HG03045 (cell line): Measurements from ENCODE around the gene POTEH.
"Not testable (repeated sequence)": the region's sequence is repeated elsewhere in the genome, so short reads cannot be mapped to it uniquely, and the experiment has no call there.

ENCODE experiments used
- ATAC-seq: cut with Tn5 transposase; IDR thresholded peaks from one replicate; pipeline ENCODE4 v1.9.1; 2021; ENCODE audit warnings: mild to moderate bottlenecking, moderate library complexity; ENCODE audit not compliant: unreplicated experiment

Gene POTEH

DNA sequence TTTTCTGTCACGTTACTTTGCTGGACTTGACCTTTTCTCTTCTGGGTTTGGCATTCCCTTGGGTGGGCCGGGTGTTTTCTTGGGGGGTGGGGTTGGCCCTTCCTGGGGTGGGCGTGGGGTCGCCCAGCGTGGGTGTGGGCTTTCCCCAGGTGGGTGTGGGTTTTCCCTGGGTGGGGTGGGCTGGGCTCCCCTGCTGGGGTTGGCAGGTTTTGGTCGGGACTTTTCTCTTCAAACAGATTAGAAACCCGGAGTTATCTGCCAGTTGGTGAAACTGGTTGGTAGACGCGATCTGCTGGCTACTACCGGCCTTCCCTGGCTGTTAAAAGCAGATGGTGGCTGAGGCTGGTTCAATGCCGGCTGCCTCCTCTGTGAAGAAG lies at the start of gene POTEH:
Gene POTEH, plus strand, starts transcription at position 278 of the 377 bp plus-strand sequence. Its CDS starts 52 bp downstream, at position 330.
- ATAC-seq: not testable (repeated sequence)

DNA sequence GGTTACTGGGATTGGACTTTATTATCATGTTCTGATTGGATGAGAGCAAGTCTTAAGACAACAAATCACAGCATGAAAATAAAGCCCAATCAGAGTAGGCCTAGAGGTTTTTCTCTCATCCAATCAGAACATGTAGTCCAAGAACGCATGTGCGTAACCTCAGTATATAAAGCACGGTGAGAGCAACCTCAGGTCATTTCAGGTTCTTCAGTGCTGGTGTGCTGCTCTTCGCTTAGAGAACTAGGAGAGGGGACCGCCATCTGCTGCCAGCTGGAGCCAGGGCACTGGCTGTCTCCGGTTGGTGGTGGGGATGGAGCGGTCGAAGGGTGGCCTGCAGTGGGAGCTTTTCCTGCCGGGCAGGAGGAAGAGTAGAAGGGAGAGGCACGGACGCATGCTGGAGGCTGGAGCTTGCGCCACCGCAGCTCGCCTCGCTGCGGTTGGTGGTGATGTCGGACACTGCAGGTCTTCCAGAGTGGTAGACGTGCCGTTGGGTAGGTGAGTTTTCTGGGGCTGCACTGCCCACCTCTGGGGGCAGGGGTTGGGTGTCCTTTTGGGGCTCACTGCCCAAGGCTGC lies 47.5 kb upstream of the POTEH start:
- ATAC-seq: not testable (repeated sequence)

GRCh38 chr22:15651954-15652353 lies 37.9 kb upstream of the POTEH start:
- ATAC-seq: not testable (repeated sequence)

DNA sequence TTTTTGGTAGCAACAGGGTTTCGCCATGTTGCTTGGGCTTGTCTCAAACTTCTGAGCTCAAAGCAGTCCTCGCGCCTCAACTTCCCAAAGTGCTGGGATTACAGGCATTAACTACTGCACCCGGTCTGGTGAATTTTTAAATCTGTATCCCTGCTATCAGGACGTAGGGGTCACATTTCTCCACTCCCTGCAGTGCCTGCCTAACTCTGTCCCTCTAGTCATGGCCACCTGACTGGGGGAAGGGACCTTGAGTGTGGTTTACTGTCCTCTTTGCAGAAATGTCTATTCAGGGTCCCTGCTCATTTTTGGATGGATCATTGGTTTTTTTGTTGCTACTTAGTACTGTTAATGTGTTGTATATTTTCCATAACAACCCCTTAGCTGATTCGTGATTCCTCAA lies 37.1 kb upstream of the POTEH start:
- ATAC-seq: not testable (repeated sequence)

DNA sequence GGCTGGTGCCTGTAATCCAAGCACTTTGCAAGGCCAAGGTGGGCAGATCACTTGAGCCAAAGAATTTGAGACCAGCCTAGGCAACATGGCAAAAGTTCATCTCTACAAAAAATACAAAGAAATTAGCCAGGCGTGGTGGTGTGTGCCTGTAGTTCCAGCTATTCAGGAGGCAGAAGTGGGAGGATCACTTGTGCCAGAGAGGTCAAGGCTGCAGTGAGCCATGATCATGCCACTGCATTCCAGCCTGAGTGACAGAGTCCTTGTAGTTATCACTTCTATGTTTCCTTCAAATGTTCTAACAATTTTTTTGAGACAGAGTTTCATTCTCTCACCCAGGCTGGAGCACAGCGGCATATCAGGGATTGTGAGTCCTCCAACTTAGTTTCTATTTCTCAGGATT lies 36.6 kb upstream of the POTEH start:
- not testable (repeated sequence) for ATAC-seq

DNA sequence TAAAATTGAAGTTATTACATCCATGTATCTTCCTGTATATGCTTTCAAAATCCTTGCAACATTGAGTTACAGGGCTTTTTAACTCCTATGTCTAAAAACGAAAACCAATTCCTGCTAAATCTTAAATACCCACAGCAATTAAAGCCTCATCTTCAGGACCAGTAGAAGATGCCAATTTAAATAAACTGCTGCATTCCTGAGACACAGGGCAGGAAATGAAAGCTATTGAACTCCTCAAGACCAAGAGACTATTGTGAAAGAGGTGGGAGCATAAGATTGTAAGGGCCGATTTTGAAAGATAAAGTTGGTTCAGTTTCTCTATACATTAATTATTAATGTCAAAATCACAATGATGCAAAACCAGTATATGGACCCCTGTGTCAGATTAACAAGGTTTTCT lies 28.7 kb upstream of the POTEH start:
- ATAC-seq: not testable (repeated sequence)

DNA sequence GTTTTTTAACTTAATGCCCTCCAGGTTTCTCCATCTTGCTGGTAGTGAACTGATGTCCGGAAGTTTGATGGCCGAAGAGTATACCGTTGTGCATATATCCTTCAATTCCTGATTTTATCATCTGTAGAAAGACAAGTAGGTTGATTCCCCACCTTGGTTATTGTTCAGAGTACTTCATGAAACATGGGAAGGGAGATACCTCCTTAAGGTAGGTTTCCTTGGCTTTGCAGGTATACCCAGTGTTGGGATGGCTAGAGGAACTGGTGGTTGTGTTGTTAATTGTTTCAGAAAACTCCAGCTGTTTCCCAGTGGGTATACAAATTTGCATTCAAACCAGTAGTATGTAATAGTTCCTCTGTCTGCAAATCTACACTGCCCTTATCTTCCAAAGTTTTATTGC lies 25.1 kb upstream of the POTEH start:
- ATAC-seq: not testable (repeated sequence)

- not testable (repeated sequence) for ATAC-seq
Observed at GRCh38 chr22:15665478-15665877, 24.3 kb upstream of the POTEH start.

DNA sequence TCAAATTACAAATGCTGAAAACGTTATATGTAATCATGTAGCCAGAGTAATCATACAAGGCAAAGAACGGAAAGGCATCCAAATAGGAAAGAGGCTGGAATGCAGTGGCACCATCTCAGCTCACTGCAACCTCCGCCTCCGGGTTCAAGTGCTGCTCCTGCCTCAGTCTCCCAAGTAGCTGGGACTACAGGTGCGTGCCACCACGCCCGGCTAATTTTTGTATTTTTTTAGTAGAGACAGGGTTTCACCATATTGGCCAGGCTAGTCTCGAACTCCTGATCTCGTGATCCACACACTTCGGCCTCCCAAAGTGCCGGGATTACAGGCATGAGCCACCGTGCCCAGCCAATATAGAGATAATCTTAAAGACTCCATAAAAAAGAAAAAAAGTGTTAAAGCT lies 20.4 kb upstream of the POTEH start:
- not testable (repeated sequence) for ATAC-seq

GRCh38 chr22:15679702-15680101 lies 10.1 kb upstream of the POTEH start:
- ATAC-seq: not testable (repeated sequence)

- ATAC-seq: not testable (repeated sequence)
Observed at GRCh38 chr22:15684115-15684514, 5.7 kb upstream of the POTEH start.

GRCh38 chr22:15684695-15685094 lies 5.1 kb upstream of the POTEH start:
- not testable (repeated sequence) for ATAC-seq

- not testable (repeated sequence) for ATAC-seq
Observed at GRCh38 chr22:15685641-15686040, 4.2 kb upstream of the POTEH start.

GRCh38 chr22:15687086-15687485 lies 2.7 kb upstream of the POTEH start:
- not testable (repeated sequence) for ATAC-seq

DNA sequence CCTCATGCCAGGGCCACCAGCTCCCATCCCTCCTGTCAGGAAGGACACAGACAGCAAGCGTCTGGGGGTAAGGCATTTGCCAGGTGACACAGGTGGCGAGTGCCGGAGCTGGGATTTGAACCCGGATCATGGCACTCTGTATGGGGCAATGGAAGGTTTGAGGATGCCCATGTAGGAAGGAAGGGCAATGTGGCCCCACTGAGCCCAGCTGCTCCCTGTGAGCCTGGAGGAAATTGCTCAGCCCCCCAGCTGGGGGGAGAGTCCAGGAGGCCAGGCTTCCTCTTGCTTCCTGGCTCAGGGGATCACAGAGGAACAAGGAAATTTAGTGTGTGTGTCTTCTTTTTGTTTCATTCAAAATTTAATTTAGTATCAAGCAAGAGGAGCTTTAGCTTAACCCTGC lies 2.1 kb upstream of the POTEH start:
- ATAC-seq: not testable (repeated sequence)

- not testable (repeated sequence) for ATAC-seq
Observed at GRCh38 chr22:15688090-15688489, 1.7 kb upstream of the POTEH start.

- not testable (repeated sequence) for ATAC-seq
Observed at GRCh38 chr22:15689012-15689748, 646 bp upstream of the POTEH start.

- not testable (repeated sequence) for ATAC-seq
Observed at GRCh38 chr22:15713600-15713999, 23.8 kb downstream of the POTEH start.

DNA sequence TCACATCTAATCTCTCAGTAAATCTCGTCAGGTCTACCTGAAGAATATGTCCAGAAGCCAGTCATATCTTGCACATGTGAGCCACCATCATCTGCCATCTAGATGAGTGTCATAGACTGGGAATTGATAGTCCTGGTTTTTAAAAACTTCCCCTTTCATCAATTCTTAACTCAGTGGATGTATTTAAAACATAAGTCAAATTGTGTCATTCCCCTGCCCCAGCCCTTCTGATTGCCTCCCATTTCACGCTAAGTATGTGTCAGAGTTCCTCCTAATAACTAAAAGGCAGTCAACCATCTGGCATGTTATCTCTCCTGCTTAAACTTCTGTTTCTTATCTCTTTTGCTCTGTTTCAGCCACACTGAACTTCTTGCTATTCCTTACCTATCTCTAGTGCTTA lies 24.3 kb downstream of the POTEH start:
- ATAC-seq: not testable (repeated sequence)

- ATAC-seq: not testable (repeated sequence)
Observed at GRCh38 chr22:15721884-15722283, 32.1 kb downstream of the POTEH start.

- ATAC-seq: not testable (repeated sequence)
Observed at GRCh38 chr22:15729209-15729917, 39.5 kb downstream of the POTEH start.

- not testable (repeated sequence) for ATAC-seq
Observed at GRCh38 chr22:15731023-15731422, 41.2 kb downstream of the POTEH start.
